GM10248 (cell line): ENCODE data around the gene PTHLH.

ENCODE experiments used
- CTCF ChIA-PET: fragments of 300-600 bp; sonication (Branson Sonifier 250); formaldehyde crosslinking; extraction: SDS; loops from one replicate; lab custom pipeline; 2021; ENCODE audit warnings: antibody characterized with exemption; lab: Yijun Ruan, JAX
- POLR2A ChIA-PET: fragments of 350-650 bp; sonication (Branson Sonifier 250); formaldehyde crosslinking; extraction: SDS; loops from one replicate; lab custom pipeline; 2020; ENCODE audit warnings: antibody characterized with exemption; lab: Yijun Ruan, JAX
- DNase-seq: peaks from one replicate; pipeline ENCODE4 v3.0.0; 2012; ENCODE audit errors: extremely low spot score
- CTCF ChIP-seq: IDR thresholded peaks from 2 replicates; pipeline ENCODE4 v1.5.1; 2012; ENCODE audit warnings: mild to moderate bottlenecking, low read depth; ENCODE audit errors: extremely low read depth, missing control alignments, control extremely low read depth

The PTHLH gene

GRCh38 chr12:27922531-27923139 lies 49.9 kb downstream of the PTHLH start:
- POLR2A ChIA-PET = no interaction called here
- TF ChIP-seq CTCF = no peak
- DNase-seq = no peak
- CTCF ChIA-PET = interaction anchor here (1.3 to 1.5 kb wide), 2 partner anchors 16 to 103 kb away, joined by 3 read pairs; no protein-coding TSS in a partner anchor

- DNase-seq = no peak
- ChIA-PET CTCF (no interaction called here), POLR2A (no interaction called here)
- no peak for TF ChIP-seq CTCF
Observed at GRCh38 chr12:27919671-27920235, 52.8 kb downstream of the PTHLH start.

- CTCF ChIA-PET = interaction anchor here (0.9 to 1.2 kb wide), 2 partner anchors 10 to 12 kb away, joined by 3 read pairs; no protein-coding TSS in a partner anchor
- POLR2A ChIA-PET = no interaction called here
- TF ChIP-seq CTCF = no peak
- DNase-seq = no peak
Observed at GRCh38 chr12:27915536-27915935, 57.0 kb downstream of the PTHLH start.

- no peak for TF ChIP-seq CTCF
- ChIA-PET CTCF (interaction anchor here (1.6 kb wide), 1 partner anchor 26 kb away, joined by 6 read pairs; no protein-coding TSS in a partner anchor), POLR2A (no interaction called here)
- DNase-seq = no peak
Observed at GRCh38 chr12:27915021-27915420, 57.5 kb downstream of the PTHLH start.

GRCh38 chr12:27913999-27914614 lies 58.4 kb downstream of the PTHLH start:
- ChIA-PET CTCF (interaction anchor here (0.6 to 1.6 kb wide), 3 partner anchors 10 to 52 kb away, joined by 3 to 6 read pairs (median 3); no protein-coding TSS in a partner anchor), POLR2A (no interaction called here)
- no peak for TF ChIP-seq CTCF
- no peak for DNase-seq

GRCh38 chr12:27911397-27911796 lies 61.1 kb downstream of the PTHLH start:
- DNase-seq = no peak
- ChIA-PET POLR2A (no interaction called here), CTCF (no interaction called here)
- TF ChIP-seq CTCF = no peak
